Gastroesophageal sphincter (tissue), 3 donors: ENCODE measurements around the gene ADAM10.

ENCODE experiments used
- POLR2A ChIP-seq, 2 donors: fragments of 450-650 bp; IDR thresholded peaks; one replicate each; pipeline ENCODE4 v1.6.1; 2017; ENCODE audit warnings: antibody characterized with exemption in 2 of 2, mild to moderate bottlenecking in 2 of 2, moderate library complexity in 1 of 2
- POLR2AphosphoS5 ChIP-seq: sonication (generic); formaldehyde crosslinking; IDR thresholded peaks from one replicate; pipeline ENCODE4 v1.6.1; 2017; ENCODE audit warnings: antibody characterized with exemption
- TF ChIP-seq, protein P1 (sequence below), 4 experiments: fragments of 200-600 bp in 2 of 4; fragments of 450-650 bp in 2 of 4; sonication (generic) in 1 of 4; IDR thresholded peaks; one replicate each; pipeline ENCODE4 v1.5.1; 2017 to 2019; ENCODE audit warnings: antibody characterized with exemption in 4 of 4, mild to moderate bottlenecking in 2 of 4, moderate library complexity in 2 of 4

DNA sequence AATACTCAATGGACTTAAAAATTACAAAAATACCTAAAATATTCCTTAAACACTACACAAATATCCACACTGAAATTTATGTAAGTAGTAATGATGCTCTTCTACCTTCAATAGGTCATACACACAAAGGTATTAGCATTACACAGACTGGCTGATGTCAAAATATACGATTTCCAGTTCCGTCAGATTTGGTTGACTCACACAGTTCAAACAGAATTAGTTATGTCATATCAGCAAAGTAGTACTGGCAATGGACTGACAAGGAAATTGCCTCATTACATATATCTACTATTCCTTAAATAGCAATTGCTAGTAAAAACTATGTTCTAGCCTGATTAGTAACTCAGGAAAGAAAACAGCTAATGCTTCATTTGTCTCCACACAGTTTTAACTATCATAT lies 70.8 kb downstream of the ADAM10 start:
- TF ChIP-seq, protein P1, sequence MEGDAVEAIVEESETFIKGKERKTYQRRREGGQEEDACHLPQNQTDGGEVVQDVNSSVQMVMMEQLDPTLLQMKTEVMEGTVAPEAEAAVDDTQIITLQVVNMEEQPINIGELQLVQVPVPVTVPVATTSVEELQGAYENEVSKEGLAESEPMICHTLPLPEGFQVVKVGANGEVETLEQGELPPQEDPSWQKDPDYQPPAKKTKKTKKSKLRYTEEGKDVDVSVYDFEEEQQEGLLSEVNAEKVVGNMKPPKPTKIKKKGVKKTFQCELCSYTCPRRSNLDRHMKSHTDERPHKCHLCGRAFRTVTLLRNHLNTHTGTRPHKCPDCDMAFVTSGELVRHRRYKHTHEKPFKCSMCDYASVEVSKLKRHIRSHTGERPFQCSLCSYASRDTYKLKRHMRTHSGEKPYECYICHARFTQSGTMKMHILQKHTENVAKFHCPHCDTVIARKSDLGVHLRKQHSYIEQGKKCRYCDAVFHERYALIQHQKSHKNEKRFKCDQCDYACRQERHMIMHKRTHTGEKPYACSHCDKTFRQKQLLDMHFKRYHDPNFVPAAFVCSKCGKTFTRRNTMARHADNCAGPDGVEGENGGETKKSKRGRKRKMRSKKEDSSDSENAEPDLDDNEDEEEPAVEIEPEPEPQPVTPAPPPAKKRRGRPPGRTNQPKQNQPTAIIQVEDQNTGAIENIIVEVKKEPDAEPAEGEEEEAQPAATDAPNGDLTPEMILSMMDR (IDR thresholded peaks at IDR 0.05) = no peak
- TF ChIP-seq POLR2AphosphoS5 = no peak
- TF ChIP-seq POLR2A (IDR thresholded peaks at IDR 0.05) = no peak
